Measurements from ENCODE around the gene SCUBE1. TPM values are rescaled to one million over a fixed set of nuclear protein-coding genes. Genes with fewer than 3 reads are reported as not detected.

SCUBE1 gene
- total and polyA plus RNA-seq, 2 donors from 2014 or later, result 2.3 to 7.1 TPM

DNA sequence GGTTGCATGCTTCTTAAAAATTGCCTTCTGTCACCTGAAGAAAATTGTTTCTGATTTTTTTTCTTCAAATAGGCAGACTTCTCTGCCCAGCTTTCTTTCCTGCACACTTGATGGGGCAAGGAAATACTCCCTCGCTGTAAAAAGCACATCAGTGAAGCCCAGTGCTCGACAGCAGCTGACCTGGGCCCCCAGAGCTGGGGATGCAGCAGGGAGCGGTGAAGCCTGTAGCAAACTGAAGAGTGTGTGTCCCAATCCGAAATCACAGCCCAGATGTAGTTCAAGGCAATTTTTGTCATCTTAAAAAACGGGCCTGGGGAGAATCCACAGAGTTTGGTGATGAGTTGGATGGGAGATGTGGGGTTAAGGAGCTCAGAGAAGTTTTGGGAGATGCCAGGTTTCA lies 41.7 kb upstream of the SCUBE1 start:
- peaks cover 0 to 3% (median 0%) of the 10 kb centered on the region in 3 donors for H3K4me1 ChIP-seq (ENCODE audit: control insufficient read depth in 2 of 3, insufficient read depth in 2 of 3, low read depth in 1 of 3, low read length in 3 of 3)
- no peaks in the 10 kb centered on the region for H3K27me3 ChIP-seq (ENCODE audit: control insufficient read depth, insufficient read depth, low read length)
- intact Hi-C loops (cut with DNase I), result no loop called here
- no peaks in the 10 kb centered on the region for H3K36me3 ChIP-seq (ENCODE audit: control insufficient read depth in 2 of 3, insufficient read depth in 3 of 3, low read length in 3 of 3)
- FAIRE-seq (no peak), DNase-seq (peak in 1 of 5 donors; percentile 46)
- H3K4me3 ChIP-seq (ENCODE audit: low read length in 3 of 3), result no peak overlapping the region
- TF ChIP-seq CTCF (IDR thresholded peaks at IDR 0.05; ENCODE audit: borderline replicate concordance, extremely low read depth, insufficient read depth), result no peak
- H3K9me3 ChIP-seq (ENCODE audit: control insufficient read depth in 2 of 3, insufficient read depth in 1 of 3, low read length in 3 of 3), result no peaks in the 10 kb centered on the region
- no peak overlapping the region for H3K27ac ChIP-seq (ENCODE audit: low read depth in 2 of 2, low read length in 2 of 2)
- H3K9ac ChIP-seq (ENCODE audit: low read length in 3 of 3), result no peak overlapping the region

DNA sequence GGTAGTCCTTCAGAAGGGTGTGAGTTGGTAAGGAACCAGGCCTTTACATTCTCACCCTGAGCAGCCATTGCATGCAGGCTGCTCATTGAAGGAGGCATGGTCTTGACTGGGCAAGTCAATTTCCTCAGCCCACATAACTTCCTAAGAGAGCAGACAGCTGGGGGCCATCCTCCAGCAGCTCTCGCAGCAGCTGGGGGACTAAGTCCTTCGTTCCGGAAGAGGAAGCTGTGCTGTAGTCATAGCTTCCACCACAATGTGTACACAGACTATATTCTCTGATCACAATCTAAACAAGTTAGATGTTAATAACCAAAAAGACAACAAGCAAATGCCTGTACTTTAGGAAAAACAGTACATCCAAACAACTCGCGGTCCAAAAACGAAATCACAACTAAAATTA lies 38.5 kb upstream of the SCUBE1 start:
- Histone ChIP-seq H3K4me3 (ENCODE audit: low read length in 3 of 3) (no peak overlapping the region), H3K27ac (ENCODE audit: low read depth in 2 of 2, low read length in 2 of 2) (no peak overlapping the region), H3K9ac (ENCODE audit: low read length in 3 of 3) (no peak overlapping the region), H3K9me3 (ENCODE audit: control insufficient read depth in 2 of 3, insufficient read depth in 1 of 3, low read length in 3 of 3) (no peaks in the 10 kb centered on the region), H3K36me3 (ENCODE audit: control insufficient read depth in 2 of 3, insufficient read depth in 3 of 3, low read length in 3 of 3) (no peaks in the 10 kb centered on the region), H3K4me1 (ENCODE audit: control insufficient read depth in 2 of 3, insufficient read depth in 2 of 3, low read depth in 1 of 3, low read length in 3 of 3) (peaks cover 5 to 10% (median 6%) of the 10 kb centered on the region in 3 donors), H3K27me3 (ENCODE audit: control insufficient read depth, insufficient read depth, low read length) (no peaks in the 10 kb centered on the region)
- intact Hi-C loops (cut with DNase I), result no loop called here
- peak in 2 of 5 donors; percentile 25 to 29 for DNase-seq
- no peak for TF ChIP-seq CTCF (IDR thresholded peaks at IDR 0.05; ENCODE audit: borderline replicate concordance, extremely low read depth, insufficient read depth)
- no peak for FAIRE-seq

- TF ChIP-seq CTCF (IDR thresholded peaks at IDR 0.05; ENCODE audit: borderline replicate concordance, extremely low read depth, insufficient read depth), result no peak
- no peaks in the 10 kb centered on the region for H3K36me3 ChIP-seq (ENCODE audit: control insufficient read depth in 2 of 3, insufficient read depth in 3 of 3, low read length in 3 of 3)
- H3K27me3 ChIP-seq (ENCODE audit: control insufficient read depth, insufficient read depth, low read length), result no peaks in the 10 kb centered on the region
- intact Hi-C loops (cut with DNase I), result no loop called here
- FAIRE-seq (no peak), DNase-seq (peak; percentile 30 to 90 (median 80))
- no peaks in the 10 kb centered on the region for H3K9me3 ChIP-seq (ENCODE audit: control insufficient read depth in 2 of 3, insufficient read depth in 1 of 3, low read length in 3 of 3)
- no peak overlapping the region for H3K27ac ChIP-seq (ENCODE audit: low read depth in 2 of 2, low read length in 2 of 2)
- peaks cover 5 to 7% (median 6%) of the 10 kb centered on the region in 3 donors for H3K4me1 ChIP-seq (ENCODE audit: control insufficient read depth in 2 of 3, insufficient read depth in 2 of 3, low read depth in 1 of 3, low read length in 3 of 3)
- H3K4me3 ChIP-seq (ENCODE audit: low read length in 3 of 3), result no peak overlapping the region
- H3K9ac ChIP-seq (ENCODE audit: low read length in 3 of 3), result no peak overlapping the region
Measured at GRCh38 chr22:43377896-43378704, 34.9 kb upstream of the SCUBE1 start.

Data from kidney (tissue), 14 donors.